HUDEP-2 (cell line): Measurements from ENCODE around the gene SNX33.
"Not testable (repeated sequence)": the region's sequence is repeated elsewhere in the genome, so short reads cannot be mapped to it uniquely, and the experiment has no call there.

Source experiments
- DNase-seq, 76 experiments: peaks; one replicate each; lab custom pipeline; 2025; ENCODE audit not compliant: unreplicated experiment in 76 of 76; lab: John Stamatoyannopoulos, UW

Gene SNX33

DNA sequence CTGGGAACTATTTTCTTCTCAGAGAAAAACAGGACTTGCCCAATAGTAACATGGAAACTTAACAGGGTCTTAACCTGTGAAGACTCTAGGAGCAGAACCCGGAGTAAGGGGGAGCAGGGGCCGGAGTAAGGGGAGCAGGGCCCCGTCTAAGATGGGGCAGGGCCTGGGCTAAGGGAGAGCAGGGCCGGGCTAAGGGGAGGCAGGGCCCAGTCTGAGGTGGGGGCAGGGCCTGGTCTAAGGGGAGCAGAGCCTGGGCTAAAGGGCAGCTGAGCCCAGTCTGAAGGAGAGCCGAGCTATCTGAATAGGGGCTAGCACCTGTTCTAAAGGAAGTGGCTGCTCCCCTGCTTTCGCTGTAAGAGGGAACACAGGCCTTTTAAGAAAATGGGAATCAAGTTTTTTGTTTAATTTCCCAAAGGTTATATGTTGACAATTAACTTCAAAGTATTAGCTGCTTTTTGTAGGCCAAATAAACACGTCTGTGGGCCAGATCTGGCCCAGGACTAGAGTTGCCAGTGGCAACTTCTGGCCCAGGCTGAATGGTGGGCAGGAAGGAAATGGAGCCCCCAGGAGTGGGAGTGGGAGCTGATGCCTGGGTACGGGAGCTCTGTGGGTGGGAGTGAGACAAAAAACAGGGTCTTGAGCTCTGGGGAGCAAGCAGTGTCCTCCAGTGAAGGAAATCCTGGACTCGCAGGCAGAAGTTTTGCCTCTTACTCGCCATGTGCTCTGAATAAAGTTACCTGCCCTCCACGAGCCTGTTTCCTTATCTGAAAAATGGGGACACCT is 32.5 kb downstream of the SNX33 start:
- no peak for DNase-seq

DNA sequence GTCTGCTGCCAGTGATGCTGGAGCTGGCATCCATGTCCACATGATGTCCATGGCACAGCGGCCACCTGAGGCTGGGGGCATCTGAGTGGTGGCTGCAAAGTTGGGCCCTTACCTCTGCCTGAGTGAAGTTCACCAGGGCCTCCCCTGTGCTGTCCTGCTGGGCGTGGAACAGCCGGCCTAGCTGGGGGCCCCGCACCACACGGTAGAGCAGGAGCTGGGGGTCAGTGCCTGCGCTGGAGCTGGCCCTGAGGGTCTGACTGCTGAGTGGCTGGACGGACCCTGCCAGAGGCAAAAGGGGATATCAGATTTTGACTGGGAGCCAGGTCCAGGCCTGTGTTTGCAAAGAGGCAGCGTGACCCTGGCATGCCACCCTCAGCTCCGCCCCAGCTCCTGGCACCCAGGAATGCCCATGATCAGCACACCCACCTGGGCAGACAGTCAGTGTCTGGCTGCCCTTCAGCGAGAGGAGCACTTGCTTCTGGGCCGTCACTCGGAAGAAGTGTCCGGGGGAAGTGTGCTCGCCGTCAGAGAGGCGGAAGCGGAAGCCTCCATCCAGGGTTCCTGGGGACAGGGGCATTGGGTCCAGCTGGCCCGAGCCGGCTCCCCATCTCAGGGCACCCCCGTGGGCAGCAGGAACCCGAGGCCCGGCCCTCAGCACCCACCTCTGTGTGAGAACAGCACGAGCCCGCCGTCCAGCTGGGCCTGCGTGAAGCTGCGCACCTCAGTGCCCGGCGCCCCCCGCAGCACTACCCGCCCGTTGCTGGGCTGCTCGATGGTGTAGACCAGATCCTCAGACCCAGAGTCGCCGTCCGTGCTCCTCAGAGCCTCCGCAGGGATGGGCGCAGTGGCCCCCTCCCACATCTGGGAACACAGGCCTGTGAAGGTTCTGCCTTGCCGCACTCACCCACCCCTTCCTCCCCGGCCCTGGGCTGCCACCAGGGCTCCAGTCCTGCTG is 34.7 kb downstream of the SNX33 start:
- no peak for DNase-seq

DNA sequence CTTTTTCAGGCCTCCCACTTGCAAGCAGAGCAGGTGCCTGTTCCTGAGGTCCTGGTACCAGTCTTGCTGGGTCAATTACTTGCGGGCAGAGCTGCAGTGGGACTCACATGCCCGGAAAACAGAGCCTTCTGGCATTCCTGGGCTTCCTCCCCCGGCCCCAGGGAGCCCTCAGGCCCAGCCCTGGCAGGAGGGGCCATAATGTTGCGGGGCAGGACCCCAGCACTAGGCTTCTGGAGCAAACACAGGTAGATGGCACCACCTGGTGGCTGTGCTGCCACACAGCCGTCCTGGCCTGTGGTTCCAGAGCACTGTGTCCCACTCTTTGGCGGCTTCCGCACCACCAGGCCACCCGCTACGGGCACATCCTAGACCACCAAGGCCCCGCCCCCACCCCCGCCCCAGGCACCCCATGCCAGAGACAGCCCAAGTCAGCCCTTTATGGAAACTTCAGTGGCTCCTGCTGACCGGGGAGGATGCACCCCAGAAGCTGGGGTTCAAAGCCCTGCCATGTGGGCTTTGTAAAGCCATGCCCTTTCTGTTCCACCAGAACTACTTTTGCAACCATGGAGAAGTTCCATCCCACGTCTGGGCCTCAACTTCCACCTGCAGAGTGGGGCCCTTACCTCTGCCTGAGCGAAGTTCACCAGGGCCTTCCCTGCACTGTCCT is 36.1 kb downstream of the SNX33 start:
- DNase-seq = peak in 53 of 76 experiments; percentile 5 to 68 (median 42)

DNA sequence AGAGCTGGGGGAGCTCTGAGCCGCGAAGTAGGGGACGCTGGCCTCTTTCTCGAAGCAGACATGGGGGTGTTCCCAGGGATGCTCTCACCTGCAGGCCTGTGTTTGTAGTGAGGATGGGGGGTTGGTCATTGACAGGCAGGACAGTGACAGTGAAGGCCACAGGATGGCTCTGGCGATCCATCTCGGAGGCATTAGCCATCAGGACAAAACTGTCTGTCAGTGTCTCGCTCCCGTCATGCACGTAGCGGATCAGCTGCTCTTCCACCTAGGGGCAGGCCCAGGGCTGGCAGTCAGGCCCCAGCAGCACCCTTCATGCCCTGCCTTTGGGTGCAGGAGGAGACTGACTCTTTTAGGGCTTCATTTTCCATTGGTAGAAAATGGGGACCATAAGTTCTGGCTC is 36.9 kb downstream of the SNX33 start:
- DNase-seq = no peak

DNA sequence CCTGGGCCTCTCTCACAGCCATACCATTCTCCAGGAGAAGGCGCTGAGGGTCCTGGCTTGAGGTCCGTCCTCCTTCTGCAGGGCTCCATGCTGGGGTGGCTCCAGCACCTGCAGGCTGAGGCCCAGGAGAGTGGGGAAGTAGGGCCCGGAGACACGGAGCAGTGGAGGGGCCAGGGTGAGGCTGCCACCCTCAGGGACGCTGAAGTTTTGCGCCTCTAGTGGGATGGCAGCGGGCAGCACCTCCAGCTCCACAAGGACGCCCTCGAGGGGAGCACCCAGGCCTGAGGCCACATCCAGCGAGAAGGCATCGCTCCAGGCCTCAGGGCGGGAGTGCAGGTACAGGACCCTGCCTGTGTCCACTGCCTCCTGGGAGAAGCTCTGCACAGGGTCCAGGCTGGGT is 37.5 kb downstream of the SNX33 start:
- no peak for DNase-seq

GRCh38 chr15:75686212-75686642 is 38.5 kb downstream of the SNX33 start:
- peak in 67 of 76 experiments; percentile 1 to 86 (median 65) for DNase-seq

GRCh38 chr15:75687486-75688277 is 40.0 kb downstream of the SNX33 start:
- no peak for DNase-seq

GRCh38 chr15:75688278-75688557 is 40.5 kb downstream of the SNX33 start:
- DNase-seq = no peak

GRCh38 chr15:75688831-75689230 is 41.1 kb downstream of the SNX33 start:
- DNase-seq = no peak

DNA sequence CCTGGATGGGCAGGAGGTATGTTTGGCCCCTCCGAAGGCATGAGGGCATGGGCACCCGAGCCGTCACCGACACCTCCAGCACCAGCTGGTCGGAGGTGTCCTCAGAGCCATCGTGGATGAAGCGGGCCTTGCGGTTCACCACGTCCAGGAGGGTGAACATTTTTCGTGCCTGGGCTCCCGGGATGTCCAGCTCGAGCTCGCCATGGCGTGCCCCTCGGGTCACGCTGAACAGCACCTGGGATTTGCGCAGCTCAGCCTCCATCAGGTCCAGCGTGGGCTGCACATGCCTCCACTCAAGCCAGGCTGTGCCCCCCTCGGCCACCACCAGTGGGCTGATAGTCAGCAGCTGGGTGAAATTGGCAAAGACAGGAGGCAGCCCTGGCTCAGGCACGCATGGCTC is 41.7 kb downstream of the SNX33 start:
- DNase-seq = not testable (repeated sequence)

DNA sequence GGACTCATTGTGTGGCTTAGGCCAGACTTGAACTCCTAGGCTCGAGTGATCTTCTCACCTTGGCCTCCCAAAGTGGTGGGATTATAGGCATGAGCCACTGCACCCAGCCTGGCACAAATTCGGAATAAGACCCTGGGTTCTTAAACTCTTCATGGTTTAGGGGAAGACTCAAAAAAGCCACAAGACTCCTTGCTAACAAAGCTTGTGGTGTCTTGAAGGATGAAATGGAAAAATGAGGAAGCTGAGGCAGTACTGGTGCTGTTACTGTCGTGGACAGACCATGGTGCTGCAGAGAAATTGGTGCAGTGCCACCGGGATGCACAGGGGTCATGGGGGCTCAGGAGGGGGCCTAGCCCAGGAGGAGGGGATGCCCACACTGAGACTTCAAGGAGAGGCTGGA is 44.6 kb downstream of the SNX33 start:
- not testable (repeated sequence) for DNase-seq

GRCh38 chr15:75693028-75693427 is 45.3 kb downstream of the SNX33 start:
- DNase-seq = not testable (repeated sequence)

DNA sequence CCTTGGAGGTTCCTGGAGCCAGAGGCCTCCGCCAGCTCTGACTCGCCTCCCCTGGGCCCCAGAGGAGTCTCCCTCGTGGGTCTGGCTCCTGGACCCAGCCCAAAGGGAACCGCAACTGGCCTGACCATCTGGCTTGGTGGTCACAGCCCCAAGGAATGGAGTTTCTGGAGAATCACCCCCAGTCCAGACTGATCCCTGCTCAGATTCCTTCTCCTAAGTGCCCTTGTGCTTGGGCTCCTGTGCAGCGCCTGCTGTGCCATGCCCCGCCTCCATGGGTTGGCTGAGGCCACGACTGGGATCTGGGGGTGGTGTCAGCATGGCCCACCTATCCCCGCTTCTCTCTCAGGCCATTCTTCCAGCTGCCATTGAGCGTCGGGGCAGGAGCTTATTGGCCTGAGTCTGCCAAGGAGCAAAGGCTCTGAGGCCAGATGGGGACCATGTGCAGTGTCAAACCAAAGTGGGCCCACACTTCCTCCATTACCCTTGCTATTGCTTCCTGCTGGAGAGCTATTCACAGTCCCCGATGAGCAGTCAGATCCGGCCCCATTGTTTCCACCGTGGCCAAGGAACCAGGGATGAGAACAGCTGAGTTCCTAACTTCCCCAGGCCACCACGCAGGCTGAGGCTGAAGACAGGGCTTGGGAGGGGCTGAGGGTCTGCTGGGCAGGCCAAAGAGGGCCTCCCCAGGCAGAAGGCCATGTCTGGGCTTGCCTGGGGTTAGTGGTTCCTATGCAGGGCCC is 46.0 kb downstream of the SNX33 start:
- DNase-seq = no peak

GRCh38 chr15:75694241-75695182 is 46.8 kb downstream of the SNX33 start:
- DNase-seq = peak in 75 of 76 experiments; percentile 54 to 98 (median 91)

- DNase-seq = no peak
These were observed 47.5 kb downstream of the SNX33 start for GRCh38 chr15:75695220-75695619.

DNA sequence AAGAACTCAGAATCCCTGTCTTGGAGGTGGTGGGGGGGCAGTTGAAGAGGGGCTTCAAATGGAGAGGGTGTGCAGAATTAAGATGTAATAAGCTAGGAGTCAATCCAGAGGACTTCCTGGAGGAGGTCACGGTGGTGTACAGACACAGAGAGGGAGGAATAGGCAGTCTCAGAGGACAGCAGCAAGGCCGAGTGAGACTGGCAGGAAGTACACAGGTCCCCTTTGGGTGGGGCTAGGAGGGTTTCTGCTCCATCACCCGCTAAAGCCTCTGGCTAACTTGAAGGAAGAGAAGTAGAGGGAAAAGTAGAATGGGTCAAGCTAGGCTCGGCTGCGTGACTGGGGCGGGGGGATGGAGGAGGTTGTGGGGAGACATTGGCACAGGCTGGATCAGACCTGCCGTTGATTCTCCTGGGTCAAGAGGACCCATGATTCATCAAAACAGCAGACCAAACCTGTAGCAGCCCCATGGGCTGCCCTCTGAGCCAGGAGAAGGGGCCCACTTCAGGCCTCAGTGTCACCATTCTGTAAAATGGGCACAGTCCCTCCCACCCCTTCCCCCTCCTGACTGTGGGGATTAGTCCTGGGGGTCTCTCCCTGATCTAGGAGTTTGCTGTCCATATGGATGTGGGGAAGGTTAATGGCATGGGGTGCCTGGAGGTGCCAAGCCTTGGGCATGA is 48.1 kb downstream of the SNX33 start:
- no peak for DNase-seq

DNA sequence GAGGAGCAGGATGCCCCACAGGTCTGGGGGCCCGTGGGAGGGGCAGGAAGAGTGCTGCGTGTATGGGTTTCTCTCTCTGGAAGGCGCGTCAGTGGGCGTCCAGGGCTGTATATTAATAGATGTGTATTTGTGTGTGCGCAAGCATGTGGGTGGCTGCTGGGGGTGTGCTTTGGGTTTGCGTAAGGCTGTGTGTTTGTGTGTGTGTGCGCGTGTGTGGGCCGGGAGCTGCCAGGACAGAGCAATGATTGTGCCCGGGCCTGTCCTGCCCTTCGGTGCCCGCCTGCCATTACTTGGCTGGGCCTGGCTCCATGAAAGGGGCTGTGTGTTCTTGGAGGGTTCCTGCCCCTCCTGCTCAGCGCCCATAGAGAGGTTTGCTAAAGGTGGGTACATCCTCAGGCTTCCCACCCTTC is 48.6 kb downstream of the SNX33 start:
- no peak for DNase-seq

- DNase-seq = no peak
These were observed 49.1 kb downstream of the SNX33 start for GRCh38 chr15:75696854-75697259.
